ENCODE results near the gene NKX2-2. TPM values are rescaled to one million over a fixed set of nuclear protein-coding genes. Genes with fewer than 3 reads are reported as not detected.

NKX2-2 gene
- total and polyA plus RNA-seq, 5 experiments from 2014 or later: not detected

Other genes with a start within 250 kb of the NKX2-2 start
- gene XRN2, start 210.7 kb downstream of the NKX2-2 start, total RNA-seq: 10 to 100 TPM; 62.1 to 65.4 TPM
- gene XRN2, start 210.7 kb downstream of the NKX2-2 start, polyA plus RNA-seq: 10 to 100 TPM; 71.1 to 77.3 (median 72.5) TPM
- gene NKX2-4, start 116.5 kb downstream of the NKX2-2 start, total RNA-seq: not detected
- not detected for gene NKX2-4, start 116.5 kb downstream of the NKX2-2 start, polyA plus RNA-seq
- not detected for gene PAX1, start 191.6 kb upstream of the NKX2-2 start, total RNA-seq
- not detected for gene PAX1, start 191.6 kb upstream of the NKX2-2 start, polyA plus RNA-seq

Measured in naive thymus-derived CD8-positive, alpha-beta T cell (primary cell).